K562 (cell line): ENCODE results near the gene PALM3. TPM values are rescaled to one million over a fixed set of nuclear protein-coding genes. Genes with fewer than 3 reads are reported as not detected.

ENCODE experiments used
- FOS ChIP-seq: IDR thresholded peaks from 3 replicates; pipeline ENCODE4 v1.6.1; 2011; ENCODE audit not compliant: insufficient read length; ENCODE audit errors: extremely low read depth
- FOXJ2 ChIP-seq: fragments of 200-800 bp; sonication (Bioruptor generic); IDR thresholded peaks from 2 replicates; pipeline ENCODE4 v1.6.1; 2016; ENCODE audit warnings: missing genetic modification characterization, missing compliant biosample characterization
- FUS ChIP-seq: fragments of 200-400 bp; formaldehyde crosslinking; optimal IDR thresholded peaks from 2 replicates; pipeline ENCODE3; 2017; ENCODE audit warnings: low read depth, low read length
- GABPB1 ChIP-seq: sonication (generic); formaldehyde crosslinking; IDR thresholded peaks from 2 replicates; pipeline ENCODE4 v1.8.0; 2022; ENCODE audit warnings: mild to moderate bottlenecking, missing genetic modification reagents
- MED1 ChIP-seq: sonication (generic); formaldehyde crosslinking; IDR thresholded peaks from 2 replicates; pipeline ENCODE4 v1.8.1; 2023; ENCODE audit warnings: missing genetic modification reagents, borderline replicate concordance
- MEF2A ChIP-seq: IDR thresholded peaks from 2 replicates; pipeline ENCODE4 v1.6.1; 2011; ENCODE audit warnings: low read depth, mild to moderate bottlenecking, low read length, moderate library complexity; ENCODE audit not compliant: control insufficient read depth
- MLLT1 ChIP-seq, 2 experiments: fragments of 450-650 bp; IDR thresholded peaks; 2 replicates each; pipeline ENCODE4 v1.6.1; 2016
- SIN3A ChIP-seq, 2 experiments: fragments of 150-350 bp in 1 of 2; IDR thresholded peaks; 2 replicates each; pipeline ENCODE4 v1.6.1; 2011 to 2016; ENCODE audit warnings: borderline replicate concordance in 2 of 2, low read depth in 2 of 2, low read length in 2 of 2, mild to moderate bottlenecking in 2 of 2, moderate library complexity in 2 of 2; ENCODE audit not compliant: control insufficient read depth in 1 of 2
- SIRT6 ChIP-seq: IDR thresholded peaks from one replicate; pipeline ENCODE4 v1.6.1; 2012; ENCODE audit warnings: low read depth, mild to moderate bottlenecking, control low read depth, inconsistent platforms, low read length, moderate library complexity
- STAT6 ChIP-seq: sonication (generic); formaldehyde crosslinking; IDR thresholded peaks from 2 replicates; pipeline ENCODE4 v1.8.1; 2023; ENCODE audit warnings: mild to moderate bottlenecking, missing genetic modification reagents
- VEZF1 ChIP-seq: fragments of 200-800 bp; sonication (Bioruptor generic); IDR thresholded peaks from 2 replicates; pipeline ENCODE4 v1.6.1; 2017; ENCODE audit warnings: missing genetic modification characterization, missing compliant biosample characterization
- ZNF124 ChIP-seq: sonication (generic); formaldehyde crosslinking; IDR thresholded peaks from 2 replicates; pipeline ENCODE4 v1.8.1; 2022; ENCODE audit warnings: missing genetic modification reagents
- ZNF408 ChIP-seq: fragments of 250-450 bp; sonication (Bioruptor Pico); IDR thresholded peaks from 2 replicates; pipeline ENCODE4 v1.4.0; 2020; ENCODE audit warnings: low read depth, mild to moderate bottlenecking, moderate library complexity
- polyA plus RNA-seq, 8 experiments: library from polyadenylated mRNA; depleted of rRNA in 4 of 8; stranded (reverse) in 5 of 8; unstranded in 3 of 8; fragments of >200 nt; fragmentation: Nextera tagmentation in 2 of 8; fragmentation: Illumina TruSeq in 1 of 8; extraction: Ambion mirVana in 2 of 8; extraction: Trizol in 1 of 8; gene quantifications; 2 replicates each; pipeline versions ENCODE4 v1.2.1 to v1.2.3, GENCODE V29; 2011 to 2014; ENCODE audit warnings: inconsistent platforms in 1 of 8, missing spikeins in 1 of 8
- total RNA-seq, 7 experiments: library from RNA; depleted of rRNA in 6 of 7; stranded (reverse); fragments of >200 nt in 6 of 7; fragmentation: Illumina TruSeq in 2 of 7; extraction: Trizol in 2 of 7; gene quantifications; 2 replicates each; pipeline versions ENCODE4 v1.2.1 to v1.2.3, GENCODE V29; 2011 to 2021; ENCODE audit warnings: low replicate concordance in 1 of 7
- TF ChIP-seq, protein P1 (sequence below): fragments of 450-650 bp; formaldehyde crosslinking; conservative IDR thresholded peaks from 2 replicates; pipeline ENCODE4 v1.4.0; 2022; ENCODE audit warnings: mild to moderate bottlenecking, missing genetic modification characterization
- TF ChIP-seq, protein P2 (sequence below): fragments of 450-650 bp; IDR thresholded peaks from 2 replicates; pipeline ENCODE4 v1.6.1; 2016; ENCODE audit warnings: borderline replicate concordance

The PALM3 gene
- total and polyA plus RNA-seq, 9 of the 15 experiments (the other 6 are each of a cell fraction or from before 2014, with no cell fraction given), result 0.07 to 9.3 (median 3.3) TPM

DNA sequence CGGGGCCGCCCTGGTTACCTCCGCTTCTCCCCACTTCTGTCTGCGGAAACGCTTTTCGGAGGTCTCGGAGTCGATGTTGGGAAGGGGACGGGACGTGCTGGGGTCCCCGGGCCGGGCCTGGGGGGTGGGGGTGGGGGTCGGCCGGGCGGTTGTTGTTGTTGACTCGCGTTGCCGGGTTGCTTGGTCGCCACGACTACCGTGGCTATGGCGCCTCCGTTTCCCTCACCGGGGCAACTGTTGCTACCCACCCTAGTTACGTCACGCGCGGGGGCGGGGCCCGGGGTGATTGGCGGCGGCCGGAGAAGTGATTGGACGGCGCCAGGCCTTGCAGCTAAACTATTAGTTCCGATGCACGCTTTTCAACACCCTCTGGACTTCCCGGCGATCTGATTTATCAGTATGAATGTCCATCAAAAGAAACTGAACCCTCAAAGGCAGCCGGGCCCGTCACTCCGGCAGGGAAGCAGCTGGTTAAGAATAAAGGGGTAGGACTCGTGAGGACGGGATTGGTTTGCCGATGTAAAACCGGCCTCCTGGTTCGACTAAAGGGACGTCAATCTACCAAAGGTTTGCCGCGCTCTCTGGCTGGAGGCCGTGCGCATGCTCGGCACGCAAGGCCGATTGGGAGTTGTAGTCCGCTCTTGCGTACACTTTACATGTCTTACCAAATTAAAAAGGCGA lies 55.7 kb downstream of the PALM3 start, which contains the start of gene RFX1 (continued):
- TF ChIP-seq STAT6 (CRISPR knock-in tag) (0 out of 2 replicates have a peak, but pooled peaks have one; percentile 91), GABPB1 (CRISPR knock-in tag) (no peak), MLLT1 (IDR thresholded peaks at IDR 0.05) (peak in 1 of 2 experiments; percentile 99; a peak in 2 of 4 replicates), FOS (peak; percentile 99), VEZF1 (CRISPR knock-in tag) (peak; percentile 87), ZNF124 (no peak), SIN3A (IDR thresholded peaks at IDR 0.05; ENCODE audit: borderline replicate concordance in 2 of 2, control insufficient read depth in 1 of 2, low read depth in 2 of 2, low read length in 2 of 2) (peak; percentile 42 to 63; a peak in 1 of 4 replicates), MEF2A (0 out of 2 replicates have a peak, but pooled peaks have one; percentile 21), ZNF408 (CRISPR knock-in tag) (no peak), FOXJ2 (tag) (peak; percentile 100), MED1 (CRISPR knock-in tag) (peak; percentile 18; the same call in 1 of the 2 replicates), SIRT6 (no peak), FUS (no peak)
- TF ChIP-seq, protein P1, sequence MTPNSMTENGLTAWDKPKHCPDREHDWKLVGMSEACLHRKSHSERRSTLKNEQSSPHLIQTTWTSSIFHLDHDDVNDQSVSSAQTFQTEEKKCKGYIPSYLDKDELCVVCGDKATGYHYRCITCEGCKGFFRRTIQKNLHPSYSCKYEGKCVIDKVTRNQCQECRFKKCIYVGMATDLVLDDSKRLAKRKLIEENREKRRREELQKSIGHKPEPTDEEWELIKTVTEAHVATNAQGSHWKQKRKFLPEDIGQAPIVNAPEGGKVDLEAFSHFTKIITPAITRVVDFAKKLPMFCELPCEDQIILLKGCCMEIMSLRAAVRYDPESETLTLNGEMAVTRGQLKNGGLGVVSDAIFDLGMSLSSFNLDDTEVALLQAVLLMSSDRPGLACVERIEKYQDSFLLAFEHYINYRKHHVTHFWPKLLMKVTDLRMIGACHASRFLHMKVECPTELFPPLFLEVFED (CRISPR knock-in tag), result 0 out of 2 replicates have a peak, but pooled peaks have one; percentile 9
- TF ChIP-seq, protein P2, sequence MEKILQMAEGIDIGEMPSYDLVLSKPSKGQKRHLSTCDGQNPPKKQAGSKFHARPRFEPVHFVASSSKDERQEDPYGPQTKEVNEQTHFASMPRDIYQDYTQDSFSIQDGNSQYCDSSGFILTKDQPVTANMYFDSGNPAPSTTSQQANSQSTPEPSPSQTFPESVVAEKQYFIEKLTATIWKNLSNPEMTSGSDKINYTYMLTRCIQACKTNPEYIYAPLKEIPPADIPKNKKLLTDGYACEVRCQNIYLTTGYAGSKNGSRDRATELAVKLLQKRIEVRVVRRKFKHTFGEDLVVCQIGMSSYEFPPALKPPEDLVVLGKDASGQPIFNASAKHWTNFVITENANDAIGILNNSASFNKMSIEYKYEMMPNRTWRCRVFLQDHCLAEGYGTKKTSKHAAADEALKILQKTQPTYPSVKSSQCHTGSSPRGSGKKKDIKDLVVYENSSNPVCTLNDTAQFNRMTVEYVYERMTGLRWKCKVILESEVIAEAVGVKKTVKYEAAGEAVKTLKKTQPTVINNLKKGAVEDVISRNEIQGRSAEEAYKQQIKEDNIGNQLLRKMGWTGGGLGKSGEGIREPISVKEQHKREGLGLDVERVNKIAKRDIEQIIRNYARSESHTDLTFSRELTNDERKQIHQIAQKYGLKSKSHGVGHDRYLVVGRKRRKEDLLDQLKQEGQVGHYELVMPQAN, result peak; percentile 65
